NCI-H526 (cell line): ENCODE data around the gene OR13C3.
"Not testable (repeated sequence)": the region's sequence is repeated elsewhere in the genome, so short reads cannot be mapped to it uniquely, and the experiment has no call there.

Experiments used
- DNase-seq, 2 experiments: peaks; one replicate each; lab custom pipeline; 2025; lab: John Stamatoyannopoulos, UW

OR13C3 gene

DNA sequence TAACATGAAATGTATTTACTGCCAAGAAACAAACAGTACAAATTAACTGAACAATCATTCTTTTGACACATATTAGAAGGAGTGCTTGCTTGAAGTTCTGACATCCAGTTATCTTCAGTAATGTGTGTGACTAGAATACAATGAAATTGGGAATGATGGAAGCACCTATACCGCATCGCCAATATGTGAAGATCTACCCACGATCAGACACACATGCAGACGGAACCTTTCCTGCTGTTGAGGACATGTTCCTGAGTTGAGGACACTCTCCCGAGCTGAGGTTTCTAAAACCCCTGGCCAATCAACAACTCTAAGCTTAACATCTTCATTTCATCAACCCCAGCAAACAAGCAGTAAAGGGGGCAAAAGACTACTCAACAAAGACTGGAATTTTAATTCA is at the start of gene OR13C3:
Gene OR13C3, minus strand, starts transcription at position 101 of the 400 bp plus-strand sequence. CDS start 133 bp downstream, outside the sequence.
- no peak for DNase-seq

DNA sequence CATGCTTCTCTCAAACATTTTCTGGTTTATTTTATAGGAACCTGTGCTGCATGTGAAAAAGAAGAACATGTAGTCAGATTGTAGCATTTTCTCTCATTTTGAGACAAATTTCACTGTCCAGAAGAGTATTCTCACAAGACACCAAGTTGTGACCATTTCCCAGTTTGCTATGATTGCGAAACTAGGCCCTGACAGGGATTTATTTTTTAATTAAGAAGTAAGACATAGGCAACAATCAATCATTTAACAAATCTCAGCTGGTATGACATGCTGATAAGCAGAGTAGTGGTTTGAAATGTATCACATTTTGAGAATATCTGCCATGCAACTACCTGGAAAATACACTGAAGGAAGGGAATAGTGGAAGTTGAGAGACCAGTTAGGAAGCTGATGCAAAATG is 43.9 kb upstream of the OR13C3 start:
- no peak for DNase-seq

DNA sequence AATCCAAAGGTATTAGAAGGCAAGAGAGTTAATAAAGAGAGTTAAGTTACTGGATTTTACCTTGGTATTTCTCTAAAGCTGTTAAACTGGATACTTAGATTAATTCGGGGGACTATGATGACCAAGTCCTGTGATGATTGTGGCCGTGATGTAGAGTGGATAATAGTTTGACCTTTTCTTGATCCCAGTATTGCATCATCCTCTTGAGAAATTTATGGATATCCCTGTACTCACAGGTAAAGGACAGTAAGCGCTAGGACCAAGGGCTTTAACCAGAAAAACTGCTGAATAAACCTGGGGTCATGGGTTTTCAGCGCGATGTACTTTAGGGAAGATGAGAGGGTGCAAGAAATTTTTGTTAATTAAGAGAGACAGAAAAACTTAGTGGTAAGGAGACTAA is 40.6 kb upstream of the OR13C3 start:
- DNase-seq, result no peak

DNA sequence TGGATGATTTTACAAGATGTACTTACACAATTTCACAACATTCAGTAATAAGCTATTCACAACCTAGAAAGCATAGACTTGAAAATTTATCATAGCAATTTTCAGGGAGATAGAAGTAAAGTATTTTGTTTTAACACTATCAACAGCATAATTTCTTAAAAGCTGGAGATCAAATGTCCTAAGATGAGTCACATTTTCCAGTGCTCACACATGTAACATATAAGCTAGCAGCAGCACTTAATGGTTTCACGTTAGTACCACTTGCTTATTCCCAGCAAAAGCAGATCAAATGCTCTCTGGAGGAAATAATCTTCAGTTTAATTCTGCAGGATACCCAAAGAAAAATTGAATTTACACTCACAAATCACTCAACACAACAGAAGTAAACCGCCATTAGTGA is 38.8 kb upstream of the OR13C3 start:
- DNase-seq, result no peak

DNA sequence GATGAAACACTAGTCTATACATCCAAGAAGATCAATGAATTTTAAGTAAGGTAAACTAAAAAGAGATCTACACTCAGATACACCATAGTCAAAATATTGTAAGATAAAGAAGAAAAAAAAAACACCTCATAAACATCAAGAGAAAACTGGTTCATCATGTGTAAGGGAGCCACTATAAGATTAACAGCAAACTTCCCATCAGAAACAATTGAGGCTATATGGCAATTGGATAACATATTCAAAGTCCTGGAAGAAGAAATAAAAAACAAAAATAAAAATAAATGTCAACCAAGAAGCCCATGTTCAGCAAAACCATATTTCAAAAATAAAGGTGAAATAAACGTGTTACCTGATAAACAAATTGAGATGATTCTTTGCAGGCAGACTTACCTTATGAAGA is 36.0 kb upstream of the OR13C3 start:
- DNase-seq, result no peak

DNA sequence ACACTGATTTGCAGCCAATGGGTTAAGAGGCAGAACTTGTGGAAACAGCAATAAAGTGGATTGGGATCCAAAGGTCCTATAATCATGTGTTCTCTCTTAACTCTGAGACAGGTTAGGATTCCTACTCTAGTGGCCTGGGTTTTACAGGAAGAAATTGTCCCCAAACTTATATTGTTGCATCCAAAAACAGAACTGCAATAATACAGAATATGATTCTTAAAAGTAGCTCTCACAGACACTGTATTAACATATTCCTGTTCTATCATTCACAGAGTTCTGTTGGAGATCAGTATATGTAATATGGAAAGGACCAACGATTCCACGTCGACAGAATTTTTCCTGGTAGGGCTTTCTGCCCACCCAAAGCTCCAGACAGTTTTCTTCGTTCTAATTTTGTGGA is 32.2 kb upstream of the OR13C3 start, which contains the start of gene OR13C8:
Gene OR13C8, plus strand, starts transcription at position 301 of the 400 bp plus-strand sequence. Its CDS starts 0 bp downstream, at position 301.
- DNase-seq, result no peak

DNA sequence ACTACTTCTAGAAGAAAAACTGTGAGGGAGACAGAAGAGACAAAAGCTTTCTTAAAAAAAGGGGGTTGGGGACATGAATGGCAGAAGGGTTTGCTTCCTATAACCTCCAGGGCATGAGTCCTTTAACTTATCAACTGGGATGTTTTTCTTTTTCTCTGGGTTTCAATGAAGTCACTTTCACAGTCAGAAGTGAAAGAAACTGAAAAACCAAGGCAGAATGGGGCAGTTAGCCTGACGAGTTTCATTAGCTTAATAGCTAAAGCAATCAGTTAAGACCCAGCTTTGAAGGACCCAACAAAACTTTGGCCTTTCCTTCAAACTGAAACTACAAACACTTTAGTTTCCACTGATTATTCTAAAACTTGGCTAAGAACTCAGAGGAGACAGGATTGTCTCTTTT is 27.7 kb upstream of the OR13C3 start:
- DNase-seq, result no peak

DNA sequence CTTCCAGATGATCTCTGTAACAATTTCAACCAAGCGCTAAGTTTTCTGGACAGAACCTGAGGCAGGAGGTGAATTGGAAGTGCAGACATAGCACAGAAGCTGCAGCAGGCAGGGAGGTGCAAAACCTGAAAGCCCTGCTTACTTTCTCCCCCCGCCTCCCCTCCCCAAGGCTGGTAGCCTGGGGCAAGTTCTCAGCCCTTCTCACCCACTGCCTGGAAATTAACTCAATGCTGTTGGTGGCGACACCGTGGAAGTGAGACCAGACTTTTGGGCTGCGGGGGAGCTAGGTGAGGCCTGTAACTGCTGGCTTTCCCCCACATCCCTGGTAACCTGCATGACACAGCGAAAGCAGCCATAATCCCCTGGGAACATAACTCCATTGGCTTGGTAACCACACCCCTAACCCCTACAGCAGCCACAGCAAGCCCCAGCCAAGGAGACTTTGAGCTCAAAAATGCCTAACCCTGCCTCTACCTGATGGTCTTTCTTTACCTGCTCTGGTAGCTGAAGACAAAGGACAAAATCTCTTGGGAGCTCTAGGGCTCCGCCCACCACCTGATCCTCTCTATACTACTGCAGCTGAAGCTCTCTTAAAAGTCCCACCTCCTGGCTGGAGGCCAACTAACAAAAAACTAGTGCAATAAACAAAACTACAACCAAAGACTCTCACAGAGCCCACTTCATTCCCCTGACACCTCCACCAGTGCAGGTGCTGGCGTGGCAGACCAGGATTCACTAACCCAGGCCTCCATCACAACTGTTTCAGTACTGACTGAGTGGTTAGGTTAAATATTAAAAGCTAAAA is 20.4 kb upstream of the OR13C3 start:
- DNase-seq, result peak in 1 of 2 experiments; percentile 11

DNA sequence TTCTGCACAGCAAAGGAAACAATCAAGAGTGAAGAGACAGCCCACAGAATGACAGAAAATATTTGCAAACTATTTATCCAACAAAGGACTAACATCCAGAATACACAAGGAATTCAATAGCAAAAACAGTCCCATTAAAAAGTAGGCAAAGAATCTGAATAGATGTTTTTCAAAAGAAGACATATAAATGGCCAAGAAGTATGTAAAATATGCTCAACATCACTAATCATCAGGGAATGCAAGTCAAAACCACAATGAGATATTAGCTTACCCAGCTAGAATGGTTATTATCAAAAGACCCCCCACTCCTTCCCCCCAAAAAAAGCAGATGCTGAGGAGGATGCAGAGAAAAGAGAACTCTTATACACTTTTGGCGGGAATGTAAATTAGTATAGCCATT is 18.9 kb upstream of the OR13C3 start:
- DNase-seq, result no peak

DNA sequence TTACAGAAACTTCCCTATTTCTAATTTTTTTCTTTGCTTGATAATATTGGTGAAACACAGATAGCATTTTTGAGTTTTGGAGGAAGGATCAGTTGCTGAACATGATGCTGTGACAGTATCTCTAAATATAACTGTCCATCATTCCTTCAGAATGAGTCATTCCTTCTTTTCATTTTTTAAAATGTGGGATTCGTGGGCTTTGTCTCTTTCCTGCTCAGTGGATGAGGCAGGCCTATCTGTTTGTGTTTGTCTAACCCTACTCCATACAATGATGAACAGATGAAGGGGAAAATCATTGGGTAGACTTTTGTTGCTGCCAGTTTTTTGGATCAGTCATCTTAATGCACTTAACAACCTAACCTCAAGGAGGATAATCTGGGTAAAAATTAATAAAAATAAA is 16.6 kb upstream of the OR13C3 start:
- DNase-seq, result no peak

DNA sequence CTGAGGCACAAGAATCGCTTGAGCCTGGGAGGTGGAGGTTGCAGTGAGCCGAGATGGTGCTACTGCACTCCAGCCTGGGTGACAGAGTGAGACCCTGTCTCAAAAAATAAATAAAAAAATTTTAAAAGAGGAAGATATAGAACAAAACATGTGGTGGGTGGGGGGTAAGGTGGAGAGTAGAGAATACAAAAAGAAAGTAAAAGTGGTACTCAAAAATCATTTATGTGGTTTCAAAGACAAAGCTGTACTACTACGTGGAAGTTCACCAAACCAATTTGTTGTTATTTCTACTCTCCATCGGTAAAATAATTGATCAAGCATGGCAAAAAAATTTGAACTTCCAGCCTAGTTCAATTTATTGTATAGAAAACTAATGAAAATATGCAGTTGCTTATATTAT is 8.0 kb upstream of the OR13C3 start:
- no peak for DNase-seq

DNA sequence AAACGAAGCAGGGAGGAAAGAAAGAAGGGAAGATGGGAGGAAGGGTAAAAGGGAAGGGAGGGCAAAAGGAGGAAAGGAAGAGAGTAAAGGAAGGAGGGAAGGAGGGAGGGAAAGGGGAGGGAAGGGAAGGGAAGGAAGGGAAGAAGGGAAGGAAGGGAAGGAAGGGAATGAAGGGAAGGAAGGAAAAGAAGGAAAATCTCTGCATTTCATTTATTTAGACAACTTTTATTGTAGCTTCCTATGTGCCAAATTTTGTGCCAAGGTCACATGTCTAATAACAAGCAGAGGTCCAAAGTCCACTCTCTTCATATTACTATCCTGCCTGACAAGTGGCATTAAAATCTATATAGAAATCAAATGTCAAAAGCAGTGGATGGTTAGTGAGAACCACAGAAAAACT is 2.6 kb upstream of the OR13C3 start:
- DNase-seq, result no peak

DNA sequence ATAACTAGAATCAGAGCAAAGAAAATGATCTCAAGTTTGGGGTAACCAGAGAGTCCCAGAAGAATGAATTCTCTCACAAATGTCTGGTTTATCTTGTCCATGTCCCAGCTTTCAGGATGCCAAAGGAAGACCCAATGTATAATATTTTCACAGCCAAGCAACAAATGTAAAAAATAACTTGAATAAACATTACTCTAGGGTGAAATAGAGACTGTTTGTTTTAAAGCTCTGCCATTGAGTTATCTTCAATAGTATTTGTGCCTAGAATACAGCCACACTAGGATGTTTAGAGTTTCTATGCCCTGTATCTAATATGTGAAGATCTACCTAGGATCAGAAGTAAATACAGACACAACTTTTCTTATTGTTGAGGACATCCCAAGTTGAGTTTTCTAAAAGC is 9.5 kb downstream of the OR13C3 start, which contains the start of gene OR13C4:
Gene OR13C4, minus strand, starts transcription at position 101 of the 400 bp plus-strand sequence. Its CDS starts 0 bp downstream, at position 101.
- DNase-seq, result no peak

DNA sequence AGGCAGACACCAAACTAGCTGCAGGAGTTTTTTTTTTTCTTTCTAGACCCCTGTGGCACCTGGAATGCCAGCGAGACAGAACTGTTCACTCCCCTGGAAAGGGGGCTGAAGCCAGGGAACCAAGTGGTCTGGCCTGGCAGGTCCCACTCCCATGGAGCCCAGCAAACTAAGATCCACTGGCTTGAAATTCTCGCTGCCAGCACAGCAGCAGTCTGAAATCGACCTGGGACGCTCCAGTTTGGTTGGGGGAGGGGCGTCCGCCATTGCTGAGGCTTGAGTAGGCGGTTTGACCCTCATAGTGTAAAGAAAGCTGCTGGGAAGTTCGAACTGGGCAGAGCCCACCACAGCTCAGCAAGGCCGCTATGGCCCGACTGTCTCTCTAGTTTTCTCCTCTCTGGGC is 16.4 kb downstream of the OR13C3 start:
- DNase-seq, result not testable (repeated sequence)

DNA sequence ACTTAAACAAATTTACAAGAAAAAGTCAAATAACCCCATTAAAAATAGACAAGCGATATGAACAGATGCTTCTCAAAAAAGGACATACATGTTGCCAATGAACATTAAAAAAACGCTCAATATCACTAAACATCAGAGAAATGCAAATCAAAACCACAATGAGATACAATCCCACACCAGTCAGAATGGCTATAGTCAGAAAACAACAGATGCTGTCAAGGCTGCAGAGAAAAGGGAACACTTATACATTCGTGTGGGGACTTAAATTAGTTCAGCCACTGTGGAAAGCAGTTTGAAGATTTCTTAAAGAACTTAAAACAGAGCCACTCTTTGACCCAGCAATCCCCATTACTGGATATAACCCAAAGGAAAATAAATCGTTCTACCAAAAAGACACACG is 21.8 kb downstream of the OR13C3 start:
- DNase-seq, result peak in 1 of 2 experiments; percentile 7

DNA sequence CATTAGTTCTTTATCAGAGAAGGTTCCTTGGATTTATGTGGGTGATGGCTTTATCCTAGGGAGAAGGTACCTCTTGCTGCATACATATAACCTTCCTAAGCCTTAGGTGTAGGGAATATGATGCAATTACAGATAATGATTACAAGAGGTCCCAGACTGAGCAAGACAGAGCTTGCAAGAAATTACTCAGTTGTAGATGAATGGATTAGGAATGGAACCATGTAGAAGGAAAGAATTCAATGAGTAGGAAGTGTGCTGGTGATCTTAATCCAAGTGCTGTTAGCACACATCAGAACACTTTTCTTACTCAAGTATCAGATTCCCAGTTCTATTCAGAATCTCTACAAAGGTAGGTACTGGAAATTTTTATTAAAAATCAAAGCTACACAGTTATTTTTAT is 30.1 kb downstream of the OR13C3 start:
- DNase-seq, result no peak

DNA sequence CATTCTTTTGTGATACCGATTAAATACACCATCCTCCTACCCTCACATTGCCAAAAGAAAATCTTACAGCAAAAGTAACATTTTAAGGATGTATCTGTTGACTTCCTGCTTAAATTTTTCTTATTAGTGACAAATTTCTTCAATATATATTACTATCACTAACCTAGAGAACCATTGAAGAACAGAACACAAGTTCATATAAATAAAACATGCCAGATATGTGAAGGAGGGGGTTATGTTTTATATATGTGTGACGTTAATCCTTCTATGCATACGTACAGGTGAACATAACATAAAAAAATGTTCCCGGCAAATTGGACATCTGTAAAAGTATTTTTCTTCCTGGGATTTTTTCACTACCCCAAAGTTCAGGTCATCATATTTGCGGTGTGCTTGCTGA is 32.7 kb downstream of the OR13C3 start, which contains the start of gene OR13F1:
Gene OR13F1, plus strand, starts transcription at position 301 of the 400 bp plus-strand sequence. Its CDS starts 0 bp downstream, at position 301.
- DNase-seq, result no peak

DNA sequence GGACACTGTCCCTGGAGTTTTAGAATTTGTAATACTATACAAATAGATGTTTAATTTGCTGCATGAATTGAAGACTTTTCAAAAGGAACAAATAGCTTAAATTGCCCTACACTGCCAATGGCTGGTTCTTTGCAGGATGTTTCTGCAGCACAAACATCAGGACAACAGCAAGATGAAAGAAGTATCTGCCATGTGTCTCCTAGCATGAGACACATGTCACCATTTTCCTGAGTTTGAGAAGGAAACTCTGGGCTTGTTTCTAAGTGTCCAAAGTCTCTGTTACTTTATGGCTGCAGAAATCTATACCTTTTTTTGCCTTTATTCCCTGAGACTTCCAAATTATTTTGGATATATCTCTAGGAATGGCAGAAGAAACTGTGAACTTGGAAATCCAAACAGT is 33.2 kb downstream of the OR13C3 start:
- DNase-seq, result no peak

DNA sequence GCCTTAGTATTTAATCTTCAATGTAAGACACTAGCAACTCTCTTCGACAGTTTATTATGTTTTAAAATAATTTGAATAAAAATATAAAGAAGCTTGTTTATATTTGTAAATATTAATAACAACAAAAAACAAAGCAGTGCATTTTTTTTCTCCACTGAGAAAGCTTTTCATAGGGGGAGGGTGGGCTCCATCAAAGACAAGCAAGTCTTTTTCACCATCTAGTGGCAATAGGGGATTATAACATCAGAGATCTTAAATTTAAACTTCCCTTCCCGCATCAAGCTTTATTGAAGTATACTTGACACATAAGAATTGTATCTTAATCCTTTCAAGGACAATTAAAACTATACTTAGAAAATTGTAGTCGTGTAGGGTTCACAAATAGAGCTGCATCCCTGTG is 41.8 kb downstream of the OR13C3 start:
- DNase-seq, result peak in 1 of 2 experiments; percentile 32
